ENCODE data around the gene WASF3. TPM values are rescaled to one million over a fixed set of nuclear protein-coding genes. Genes with fewer than 3 reads are reported as not detected.

WASF3 gene
- polyA plus RNA-seq, 2 donors, result 1.4 to 1.5 TPM

GRCh38 chr13:26583662-26584061 lies 26.2 kb downstream of the WASF3 start:
- H3K27ac ChIP-seq (ENCODE audit: low read depth in 2 of 2, low read length in 1 of 2), result no peak overlapping the region
- 65 to 70% methylated on average over 2 of the region's 2 CpGs for WGBS, 2 donors

GRCh38 chr13:26584713-26585112 lies 27.2 kb downstream of the WASF3 start:
- Histone ChIP-seq H3K4me3 (ENCODE audit: low read depth in 1 of 2, low read length in 2 of 2) (no peak overlapping the region), H3K4me1 (ENCODE audit: control insufficient read depth in 2 of 2, insufficient read depth in 2 of 2, low read length in 1 of 2) (no peaks in the 10 kb centered on the region), H3K9me3 (ENCODE audit: control insufficient read depth in 2 of 2, insufficient read depth in 1 of 2, low read depth in 1 of 2, low read length in 1 of 2) (no peaks in the 10 kb centered on the region), H3K27me3 (ENCODE audit: control insufficient read depth in 1 of 2, insufficient read depth in 2 of 2, low read length in 2 of 2) (no peaks in the 10 kb centered on the region), H3K36me3 (ENCODE audit: control insufficient read depth in 2 of 2, insufficient read depth in 2 of 2, low read length in 1 of 2) (no peaks in the 10 kb centered on the region), H3K27ac (ENCODE audit: low read depth in 2 of 2, low read length in 1 of 2) (no peak overlapping the region)
- 75 to 80% methylated on average over 2 of the region's 2 CpGs for WGBS, 2 donors

More at GRCh38 chr13:26583662-26584061, 26.2 kb downstream of the WASF3 start:
- Histone ChIP-seq H3K4me3 (ENCODE audit: low read depth in 1 of 2, low read length in 2 of 2) (no peak overlapping the region), H3K36me3 (ENCODE audit: control insufficient read depth in 2 of 2, insufficient read depth in 2 of 2, low read length in 1 of 2) (no peaks in the 10 kb centered on the region), H3K4me1 (ENCODE audit: control insufficient read depth in 2 of 2, insufficient read depth in 2 of 2, low read length in 1 of 2) (no peaks in the 10 kb centered on the region), H3K9me3 (ENCODE audit: control insufficient read depth in 2 of 2, insufficient read depth in 1 of 2, low read depth in 1 of 2, low read length in 1 of 2) (no peaks in the 10 kb centered on the region), H3K27me3 (ENCODE audit: control insufficient read depth in 1 of 2, insufficient read depth in 2 of 2, low read length in 2 of 2) (no peaks in the 10 kb centered on the region)

- H3K27ac ChIP-seq (ENCODE audit: low read depth in 2 of 2, low read length in 1 of 2), result no peak overlapping the region
- H3K36me3 ChIP-seq (ENCODE audit: control insufficient read depth in 2 of 2, insufficient read depth in 2 of 2, low read length in 1 of 2), result no peaks in the 10 kb centered on the region
- H3K4me1 ChIP-seq (ENCODE audit: control insufficient read depth in 2 of 2, insufficient read depth in 2 of 2, low read length in 1 of 2), result no peaks in the 10 kb centered on the region
- H3K27me3 ChIP-seq (ENCODE audit: control insufficient read depth in 1 of 2, insufficient read depth in 2 of 2, low read length in 2 of 2), result no peaks in the 10 kb centered on the region
- 73 to 79% methylated on average over 1 of the region's 1 CpG for WGBS, 2 donors
- no peaks in the 10 kb centered on the region for H3K9me3 ChIP-seq (ENCODE audit: control insufficient read depth in 2 of 2, insufficient read depth in 1 of 2, low read depth in 1 of 2, low read length in 1 of 2)
- no peak overlapping the region for H3K4me3 ChIP-seq (ENCODE audit: low read depth in 1 of 2, low read length in 2 of 2)
Observed at GRCh38 chr13:26585136-26585535, 27.7 kb downstream of the WASF3 start.

GRCh38 chr13:26587251-26587650 lies 29.8 kb downstream of the WASF3 start:
- no peak overlapping the region for H3K27ac ChIP-seq (ENCODE audit: low read depth in 2 of 2, low read length in 1 of 2)
- H3K27me3 ChIP-seq (ENCODE audit: control insufficient read depth in 1 of 2, insufficient read depth in 2 of 2, low read length in 2 of 2), result no peaks in the 10 kb centered on the region
- H3K36me3 ChIP-seq (ENCODE audit: control insufficient read depth in 2 of 2, insufficient read depth in 2 of 2, low read length in 1 of 2), result no peaks in the 10 kb centered on the region
- no peaks in the 10 kb centered on the region for H3K9me3 ChIP-seq (ENCODE audit: control insufficient read depth in 2 of 2, insufficient read depth in 1 of 2, low read depth in 1 of 2, low read length in 1 of 2)
- H3K4me1 ChIP-seq (ENCODE audit: control insufficient read depth in 2 of 2, insufficient read depth in 2 of 2, low read length in 1 of 2), result no peaks in the 10 kb centered on the region
- H3K4me3 ChIP-seq (ENCODE audit: low read depth in 1 of 2, low read length in 2 of 2), result no peak overlapping the region

- H3K4me3 ChIP-seq (ENCODE audit: low read depth in 1 of 2, low read length in 2 of 2), result no peak overlapping the region
- H3K9me3 ChIP-seq (ENCODE audit: control insufficient read depth in 2 of 2, insufficient read depth in 1 of 2, low read depth in 1 of 2, low read length in 1 of 2), result no peaks in the 10 kb centered on the region
- H3K36me3 ChIP-seq (ENCODE audit: control insufficient read depth in 2 of 2, insufficient read depth in 2 of 2, low read length in 1 of 2), result no peaks in the 10 kb centered on the region
- H3K4me1 ChIP-seq (ENCODE audit: control insufficient read depth in 2 of 2, insufficient read depth in 2 of 2, low read length in 1 of 2), result no peaks in the 10 kb centered on the region
- 81 to 90% methylated on average over 1 of the region's 1 CpG for WGBS, 2 donors
- no peak overlapping the region for H3K27ac ChIP-seq (ENCODE audit: low read depth in 2 of 2, low read length in 1 of 2)
- H3K27me3 ChIP-seq (ENCODE audit: control insufficient read depth in 1 of 2, insufficient read depth in 2 of 2, low read length in 2 of 2), result no peaks in the 10 kb centered on the region
Observed at GRCh38 chr13:26589226-26589625, 31.7 kb downstream of the WASF3 start.

GRCh38 chr13:26589754-26590153 lies 32.3 kb downstream of the WASF3 start:
- WGBS, 2 donors, result 58 to 63% methylated on average over 1 of the region's 1 CpG
- no peaks in the 10 kb centered on the region for H3K4me1 ChIP-seq (ENCODE audit: control insufficient read depth in 2 of 2, insufficient read depth in 2 of 2, low read length in 1 of 2)
- H3K4me3 ChIP-seq (ENCODE audit: low read depth in 1 of 2, low read length in 2 of 2), result no peak overlapping the region
- H3K36me3 ChIP-seq (ENCODE audit: control insufficient read depth in 2 of 2, insufficient read depth in 2 of 2, low read length in 1 of 2), result no peaks in the 10 kb centered on the region
- H3K27ac ChIP-seq (ENCODE audit: low read depth in 2 of 2, low read length in 1 of 2), result no peak overlapping the region
- H3K9me3 ChIP-seq (ENCODE audit: control insufficient read depth in 2 of 2, insufficient read depth in 1 of 2, low read depth in 1 of 2, low read length in 1 of 2), result no peaks in the 10 kb centered on the region
- no peaks in the 10 kb centered on the region for H3K27me3 ChIP-seq (ENCODE audit: control insufficient read depth in 1 of 2, insufficient read depth in 2 of 2, low read length in 2 of 2)

GRCh38 chr13:26590379-26590778 lies 32.9 kb downstream of the WASF3 start:
- H3K9me3 ChIP-seq (ENCODE audit: control insufficient read depth in 2 of 2, insufficient read depth in 1 of 2, low read depth in 1 of 2, low read length in 1 of 2), result no peaks in the 10 kb centered on the region
- no peaks in the 10 kb centered on the region for H3K36me3 ChIP-seq (ENCODE audit: control insufficient read depth in 2 of 2, insufficient read depth in 2 of 2, low read length in 1 of 2)
- H3K4me1 ChIP-seq (ENCODE audit: control insufficient read depth in 2 of 2, insufficient read depth in 2 of 2, low read length in 1 of 2), result no peaks in the 10 kb centered on the region
- H3K27ac ChIP-seq (ENCODE audit: low read depth in 2 of 2, low read length in 1 of 2), result no peak overlapping the region
- WGBS, 2 donors, result 83 to 91% methylated on average over 2 of the region's 2 CpGs
- no peaks in the 10 kb centered on the region for H3K27me3 ChIP-seq (ENCODE audit: control insufficient read depth in 1 of 2, insufficient read depth in 2 of 2, low read length in 2 of 2)
- H3K4me3 ChIP-seq (ENCODE audit: low read depth in 1 of 2, low read length in 2 of 2), result no peak overlapping the region

- Histone ChIP-seq H3K27me3 (ENCODE audit: control insufficient read depth in 1 of 2, insufficient read depth in 2 of 2, low read length in 2 of 2) (no peaks in the 10 kb centered on the region), H3K9me3 (ENCODE audit: control insufficient read depth in 2 of 2, insufficient read depth in 1 of 2, low read depth in 1 of 2, low read length in 1 of 2) (no peaks in the 10 kb centered on the region)
- WGBS, 2 donors, result 59 to 63% methylated on average over 4 of the region's 4 CpGs
Observed at GRCh38 chr13:26590951-26591350, 33.5 kb downstream of the WASF3 start.

GRCh38 chr13:26591672-26592071 lies 34.2 kb downstream of the WASF3 start:
- no peaks in the 10 kb centered on the region for H3K36me3 ChIP-seq (ENCODE audit: control insufficient read depth in 2 of 2, insufficient read depth in 2 of 2, low read length in 1 of 2)
- 84 to 88% methylated on average over 7 of the region's 7 CpGs for WGBS, 2 donors
- no peaks in the 10 kb centered on the region for H3K9me3 ChIP-seq (ENCODE audit: control insufficient read depth in 2 of 2, insufficient read depth in 1 of 2, low read depth in 1 of 2, low read length in 1 of 2)
- no peak overlapping the region for H3K4me3 ChIP-seq (ENCODE audit: low read depth in 1 of 2, low read length in 2 of 2)
- no peaks in the 10 kb centered on the region for H3K4me1 ChIP-seq (ENCODE audit: control insufficient read depth in 2 of 2, insufficient read depth in 2 of 2, low read length in 1 of 2)
- no peak overlapping the region for H3K27ac ChIP-seq (ENCODE audit: low read depth in 2 of 2, low read length in 1 of 2)
- no peaks in the 10 kb centered on the region for H3K27me3 ChIP-seq (ENCODE audit: control insufficient read depth in 1 of 2, insufficient read depth in 2 of 2, low read length in 2 of 2)

More at GRCh38 chr13:26590951-26591350, 33.5 kb downstream of the WASF3 start:
- Histone ChIP-seq H3K4me1 (ENCODE audit: control insufficient read depth in 2 of 2, insufficient read depth in 2 of 2, low read length in 1 of 2) (no peaks in the 10 kb centered on the region), H3K36me3 (ENCODE audit: control insufficient read depth in 2 of 2, insufficient read depth in 2 of 2, low read length in 1 of 2) (no peaks in the 10 kb centered on the region), H3K27ac (ENCODE audit: low read depth in 2 of 2, low read length in 1 of 2) (no peak overlapping the region), H3K4me3 (ENCODE audit: low read depth in 1 of 2, low read length in 2 of 2) (no peak overlapping the region)

GRCh38 chr13:26593661-26594060 lies 36.2 kb downstream of the WASF3 start:
- WGBS, 2 donors, result 80 to 88% methylated on average over 1 of the region's 1 CpG
- Histone ChIP-seq H3K36me3 (ENCODE audit: control insufficient read depth in 2 of 2, insufficient read depth in 2 of 2, low read length in 1 of 2) (no peaks in the 10 kb centered on the region), H3K4me1 (ENCODE audit: control insufficient read depth in 2 of 2, insufficient read depth in 2 of 2, low read length in 1 of 2) (no peaks in the 10 kb centered on the region), H3K27me3 (ENCODE audit: control insufficient read depth in 1 of 2, insufficient read depth in 2 of 2, low read length in 2 of 2) (no peaks in the 10 kb centered on the region), H3K4me3 (ENCODE audit: low read depth in 1 of 2, low read length in 2 of 2) (no peak overlapping the region), H3K27ac (ENCODE audit: low read depth in 2 of 2, low read length in 1 of 2) (no peak overlapping the region), H3K9me3 (ENCODE audit: control insufficient read depth in 2 of 2, insufficient read depth in 1 of 2, low read depth in 1 of 2, low read length in 1 of 2) (no peaks in the 10 kb centered on the region)

All from esophagus (tissue), 2 donors.